Bronchial epithelial cell (primary cell): ENCODE measurements around the gene RAC3. TPM values are rescaled to one million over a fixed set of nuclear protein-coding genes. Genes with fewer than 3 reads are reported as not detected.
A peak's percentile ranks its signal among the peaks of the same experiment; 100 is the strongest.

ENCODE experiments used
- DNase-seq: peaks from one replicate; pipeline ENCODE4 v3.0.0-alpha.2; 2010; ENCODE audit warnings: low read depth
- FAIRE-seq: peaks from 2 replicates; lab custom pipeline; 2011; peaks lifted over from hg19 to GRCh38; lab: Jason Lieb, UNC
- H3K27me3 ChIP-seq: 2 replicates; pipeline ENCODE4 v1.5.1; 2011; ENCODE audit warnings: low read length; ENCODE audit not compliant: control insufficient read depth, insufficient read depth
- H3K36me3 ChIP-seq: 2 replicates; pipeline ENCODE4 v1.5.1; 2011; ENCODE audit warnings: low read length; ENCODE audit not compliant: control insufficient read depth, insufficient read depth
- H3K4me3 ChIP-seq: 2 replicates; pipeline ENCODE4 v1.5.1; 2011; ENCODE audit warnings: mild to moderate bottlenecking, low read depth, low read length, control low read depth
- total RNA-seq: library from RNA; depleted of rRNA; stranded (reverse); fragments of >200 nt; gene quantifications from 2 replicates; pipeline ENCODE4 v1.2.1, GENCODE V29; 2014
- TF ChIP-seq, protein P1 (sequence below): IDR thresholded peaks from 2 replicates; pipeline ENCODE4 v1.5.1; 2011; ENCODE audit warnings: mild to moderate bottlenecking, moderate library complexity, low read length, control low read depth, inconsistent platforms; ENCODE audit not compliant: insufficient read depth, severe bottlenecking

Gene RAC3
- total RNA-seq, 1 donor from 2014 or later: 18.7 TPM

DNA sequence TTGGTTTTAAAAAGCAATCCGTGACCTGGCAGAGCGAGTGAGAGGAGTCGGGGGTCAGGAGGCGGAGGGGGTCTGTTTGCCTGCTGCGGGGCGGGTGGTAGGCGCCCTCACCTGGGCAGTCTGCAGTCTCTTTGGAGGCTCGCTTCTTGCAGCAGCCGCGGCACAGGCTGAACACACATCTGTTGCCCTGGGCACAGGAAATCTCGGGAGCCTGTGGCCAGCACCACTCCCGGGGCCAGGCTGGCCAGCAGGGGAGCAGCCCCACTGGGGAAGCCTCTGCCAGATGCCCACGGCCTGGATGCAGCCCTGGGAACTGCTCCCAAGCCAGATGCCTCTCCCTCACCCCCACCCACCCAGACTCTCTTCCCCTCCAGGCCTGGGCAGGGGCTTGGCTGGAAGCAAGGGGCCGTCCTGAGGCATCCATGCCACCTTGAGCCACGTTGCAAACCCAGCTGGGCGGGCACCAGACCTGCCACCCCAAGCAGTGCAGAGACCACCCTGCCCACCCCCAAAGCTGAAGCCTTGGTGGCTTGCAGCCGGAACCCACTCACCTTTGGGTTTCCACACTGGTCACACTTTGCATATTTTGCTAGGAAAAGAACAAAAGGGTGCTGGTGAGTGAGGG is 26.9 kb downstream of the RAC3 start:
- FAIRE-seq: no peak
- peaks cover 60% of the 10 kb centered on the region for H3K36me3 ChIP-seq
- DNase-seq: no peak
- no peaks in the 10 kb centered on the region for H3K27me3 ChIP-seq
- TF ChIP-seq, protein P1, sequence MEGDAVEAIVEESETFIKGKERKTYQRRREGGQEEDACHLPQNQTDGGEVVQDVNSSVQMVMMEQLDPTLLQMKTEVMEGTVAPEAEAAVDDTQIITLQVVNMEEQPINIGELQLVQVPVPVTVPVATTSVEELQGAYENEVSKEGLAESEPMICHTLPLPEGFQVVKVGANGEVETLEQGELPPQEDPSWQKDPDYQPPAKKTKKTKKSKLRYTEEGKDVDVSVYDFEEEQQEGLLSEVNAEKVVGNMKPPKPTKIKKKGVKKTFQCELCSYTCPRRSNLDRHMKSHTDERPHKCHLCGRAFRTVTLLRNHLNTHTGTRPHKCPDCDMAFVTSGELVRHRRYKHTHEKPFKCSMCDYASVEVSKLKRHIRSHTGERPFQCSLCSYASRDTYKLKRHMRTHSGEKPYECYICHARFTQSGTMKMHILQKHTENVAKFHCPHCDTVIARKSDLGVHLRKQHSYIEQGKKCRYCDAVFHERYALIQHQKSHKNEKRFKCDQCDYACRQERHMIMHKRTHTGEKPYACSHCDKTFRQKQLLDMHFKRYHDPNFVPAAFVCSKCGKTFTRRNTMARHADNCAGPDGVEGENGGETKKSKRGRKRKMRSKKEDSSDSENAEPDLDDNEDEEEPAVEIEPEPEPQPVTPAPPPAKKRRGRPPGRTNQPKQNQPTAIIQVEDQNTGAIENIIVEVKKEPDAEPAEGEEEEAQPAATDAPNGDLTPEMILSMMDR: no peak
- no peak overlapping the region for H3K4me3 ChIP-seq

- FAIRE-seq: no peak
- Histone ChIP-seq H3K36me3 (peaks cover 64% of the 10 kb centered on the region), H3K4me3 (no peak overlapping the region), H3K27me3 (no peaks in the 10 kb centered on the region)
- TF ChIP-seq, protein P1: no peak
- DNase-seq: no peak
Observed at GRCh38 chr17:82058855-82059249, 27.4 kb downstream of the RAC3 start.

DNA sequence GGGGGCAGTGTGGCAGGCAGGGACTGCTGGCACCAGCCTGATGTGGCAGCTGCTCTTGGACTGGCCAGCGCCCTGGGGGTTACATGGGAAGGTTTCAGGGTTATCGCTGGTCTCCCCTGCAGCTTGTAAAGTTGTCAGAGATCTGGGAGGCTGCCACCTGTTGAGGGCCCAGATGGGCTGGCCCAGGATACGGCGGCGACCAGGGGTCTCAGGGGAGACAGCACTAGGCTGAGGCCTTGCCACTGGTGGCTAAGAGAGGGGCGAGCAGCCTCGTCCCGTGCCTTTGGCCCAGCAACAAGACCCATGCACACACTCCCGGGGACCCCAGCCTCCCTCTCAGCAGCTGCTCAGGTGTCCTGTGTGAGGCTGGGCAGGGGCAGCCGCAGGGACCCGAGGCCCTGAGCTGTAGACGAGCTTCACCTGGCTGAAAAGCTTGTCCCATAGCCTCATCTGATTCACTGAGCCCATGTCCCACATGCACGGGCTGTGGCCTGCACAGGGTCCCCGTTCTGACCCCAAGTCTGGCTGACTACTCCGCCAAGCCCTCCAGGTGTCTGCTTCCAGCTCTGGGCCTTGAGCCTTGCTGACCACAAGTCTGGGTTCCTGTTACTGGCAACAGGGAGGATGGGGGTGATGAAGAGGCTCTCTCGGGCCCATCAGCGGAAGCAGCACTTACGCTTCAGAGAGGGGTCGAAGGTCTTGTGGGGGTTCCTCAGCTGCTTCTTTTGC is 28.0 kb downstream of the RAC3 start:
- DNase-seq (no peak), FAIRE-seq (no peak)
- TF ChIP-seq, protein P1: no peak
- H3K36me3 ChIP-seq: peaks cover 62% of the 10 kb centered on the region
- no peak overlapping the region for H3K4me3 ChIP-seq
- H3K27me3 ChIP-seq: no peaks in the 10 kb centered on the region

- no peak for FAIRE-seq
- DNase-seq: no peak
- TF ChIP-seq, protein P1: no peak
- H3K36me3 ChIP-seq: peaks cover 57% of the 10 kb centered on the region
- no peaks in the 10 kb centered on the region for H3K27me3 ChIP-seq
- H3K4me3 ChIP-seq: no peak overlapping the region
Observed at GRCh38 chr17:82060001-82060380, 28.5 kb downstream of the RAC3 start.

GRCh38 chr17:82060614-82061013 is 29.1 kb downstream of the RAC3 start:
- DNase-seq (no peak), FAIRE-seq (peak; percentile 13)
- Histone ChIP-seq H3K36me3 (peaks cover 52% of the 10 kb centered on the region), H3K4me3 (no peak overlapping the region), H3K27me3 (no peaks in the 10 kb centered on the region)
- TF ChIP-seq, protein P1: no peak
